AG09309 (cell line): ENCODE measurements around the gene MTLN.

Experiments
- DNase-seq: peaks from one replicate; pipeline ENCODE4 v3.0.0-alpha.2; 2010; ENCODE audit warnings: low read depth
- H3K4me3 ChIP-seq: 2 replicates; pipeline ENCODE4 v1.5.1; 2011; ENCODE audit warnings: mild to moderate bottlenecking, low read depth, low read length, moderate library complexity; ENCODE audit not compliant: control insufficient read depth
- TF ChIP-seq, protein P1 (sequence below): IDR thresholded peaks from 2 replicates; pipeline ENCODE4 v1.5.1; 2011; ENCODE audit warnings: mild to moderate bottlenecking, low read depth, low read length, inconsistent platforms; ENCODE audit not compliant: insufficient read depth, control insufficient read depth; ENCODE audit errors: missing control alignments

MTLN gene

DNA sequence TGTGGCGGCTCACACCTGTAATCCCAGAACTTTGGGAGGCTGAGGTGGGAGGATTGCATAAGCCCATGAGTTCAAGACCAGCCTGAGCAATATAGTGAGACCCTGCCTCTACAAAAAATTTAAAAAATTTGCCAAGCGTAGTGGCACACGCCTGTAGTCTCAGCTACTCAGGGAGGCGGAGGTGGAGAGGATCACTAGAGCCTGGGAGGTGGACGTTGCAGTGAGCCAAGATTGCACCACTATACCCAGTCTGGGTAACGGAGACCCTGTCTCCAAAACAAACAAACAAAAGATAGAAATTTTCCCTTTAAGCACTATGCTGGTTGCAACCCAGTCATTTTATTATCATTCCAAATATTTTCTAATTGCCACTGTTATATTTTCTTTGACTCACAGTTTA, 39.8 kb downstream of the MTLN start:
- H3K4me3 ChIP-seq, result no peak overlapping the region
- no peak for DNase-seq
- TF ChIP-seq, protein P1, sequence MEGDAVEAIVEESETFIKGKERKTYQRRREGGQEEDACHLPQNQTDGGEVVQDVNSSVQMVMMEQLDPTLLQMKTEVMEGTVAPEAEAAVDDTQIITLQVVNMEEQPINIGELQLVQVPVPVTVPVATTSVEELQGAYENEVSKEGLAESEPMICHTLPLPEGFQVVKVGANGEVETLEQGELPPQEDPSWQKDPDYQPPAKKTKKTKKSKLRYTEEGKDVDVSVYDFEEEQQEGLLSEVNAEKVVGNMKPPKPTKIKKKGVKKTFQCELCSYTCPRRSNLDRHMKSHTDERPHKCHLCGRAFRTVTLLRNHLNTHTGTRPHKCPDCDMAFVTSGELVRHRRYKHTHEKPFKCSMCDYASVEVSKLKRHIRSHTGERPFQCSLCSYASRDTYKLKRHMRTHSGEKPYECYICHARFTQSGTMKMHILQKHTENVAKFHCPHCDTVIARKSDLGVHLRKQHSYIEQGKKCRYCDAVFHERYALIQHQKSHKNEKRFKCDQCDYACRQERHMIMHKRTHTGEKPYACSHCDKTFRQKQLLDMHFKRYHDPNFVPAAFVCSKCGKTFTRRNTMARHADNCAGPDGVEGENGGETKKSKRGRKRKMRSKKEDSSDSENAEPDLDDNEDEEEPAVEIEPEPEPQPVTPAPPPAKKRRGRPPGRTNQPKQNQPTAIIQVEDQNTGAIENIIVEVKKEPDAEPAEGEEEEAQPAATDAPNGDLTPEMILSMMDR, result no peak

DNA sequence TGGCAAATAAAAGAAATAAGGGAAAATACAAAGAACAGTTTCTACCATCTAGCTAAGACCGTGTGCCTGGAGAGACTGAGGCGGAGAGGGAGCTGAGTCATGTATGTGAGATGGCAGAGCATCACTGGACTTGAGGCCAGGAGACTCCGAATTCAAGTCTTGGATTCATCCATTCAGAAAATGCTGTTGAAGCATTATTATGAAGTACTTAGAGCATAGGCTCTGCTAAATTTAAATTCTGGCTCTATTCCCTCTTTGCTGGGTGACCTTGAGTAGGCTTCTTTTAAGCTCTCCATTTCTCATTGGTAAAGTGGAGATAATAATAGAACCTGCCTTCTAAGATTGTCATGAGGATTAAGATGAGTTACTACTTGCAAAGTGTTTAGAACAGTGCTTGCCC, 42.2 kb downstream of the MTLN start:
- DNase-seq, result no peak
- TF ChIP-seq, protein P1, result no peak
- H3K4me3 ChIP-seq, result no peak overlapping the region

DNA sequence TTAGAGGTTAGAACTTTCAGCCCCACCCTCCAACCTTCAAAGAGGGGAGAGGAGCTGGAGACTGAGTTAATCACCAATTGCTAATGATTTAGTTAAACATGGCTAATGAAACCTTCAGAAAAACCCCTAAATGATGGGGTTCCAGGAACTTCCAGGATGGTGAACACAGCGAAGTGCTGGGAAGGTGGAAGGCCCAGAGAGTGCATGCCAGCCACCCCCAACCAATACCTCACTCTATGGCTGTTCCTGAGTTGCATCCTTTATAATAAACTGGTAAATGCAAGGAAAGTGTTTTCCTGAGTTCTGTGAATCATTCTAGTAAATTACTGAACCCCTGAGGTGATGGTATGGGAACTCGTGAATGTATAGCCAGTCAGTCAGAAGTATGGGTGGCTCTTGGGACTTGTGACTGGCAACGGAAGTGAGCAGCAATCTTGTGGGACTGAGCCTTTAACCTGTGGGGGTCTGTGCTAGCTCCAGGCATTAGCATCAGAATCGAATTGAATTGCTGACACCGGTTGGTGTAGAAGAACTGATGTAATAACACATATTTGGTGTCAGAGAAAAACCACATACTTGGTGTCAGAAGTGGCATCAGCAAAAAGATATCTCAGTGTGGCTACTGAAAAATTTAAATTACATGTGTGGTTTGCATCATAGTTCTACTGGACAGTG, 44.9 kb downstream of the MTLN start:
- TF ChIP-seq, protein P1, result no peak

DNA sequence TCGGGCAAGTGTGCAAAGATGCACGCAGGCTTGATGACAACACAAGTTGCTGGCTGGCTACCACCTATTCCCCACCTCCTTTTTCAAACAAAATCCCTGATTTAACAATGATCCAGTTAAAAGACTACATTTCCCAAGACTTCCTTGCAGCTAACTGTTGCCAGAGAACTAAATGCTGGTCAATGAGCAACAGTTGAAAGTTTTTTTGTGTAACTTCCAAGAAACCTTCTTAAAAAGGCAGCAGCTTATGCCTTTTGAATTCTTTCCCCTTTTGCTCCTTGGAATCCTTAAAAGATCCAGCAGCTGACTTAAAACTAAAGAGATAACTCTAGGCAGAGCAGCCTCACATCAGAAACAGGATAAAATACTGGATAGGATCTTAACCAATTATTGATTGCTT, 46.1 kb downstream of the MTLN start:
- TF ChIP-seq, protein P1, result no peak
- no peak overlapping the region for H3K4me3 ChIP-seq
- peak; percentile 10 for DNase-seq

More for the DNA sequence above, 44.9 kb downstream of the MTLN start:
- no peak for DNase-seq
- H3K4me3 ChIP-seq, result no peak overlapping the region
